Stimulated activated CD4-positive, alpha-beta T cell treated with anti-CD3 and anti-CD28 coated beads, Interleukin-2, amount 100 ng/mL, for 24 hours (primary cell): Measurements from ENCODE around the gene PSTPIP1.

Experiments used
- DNase-seq, 2 donors: peaks; one replicate each; pipeline ENCODE4 v3.0.0-alpha.2; 2020

Gene PSTPIP1

GRCh38 chr15:77020348-77021087, 25.6 kb downstream of the PSTPIP1 start:
- no peak for DNase-seq

DNA sequence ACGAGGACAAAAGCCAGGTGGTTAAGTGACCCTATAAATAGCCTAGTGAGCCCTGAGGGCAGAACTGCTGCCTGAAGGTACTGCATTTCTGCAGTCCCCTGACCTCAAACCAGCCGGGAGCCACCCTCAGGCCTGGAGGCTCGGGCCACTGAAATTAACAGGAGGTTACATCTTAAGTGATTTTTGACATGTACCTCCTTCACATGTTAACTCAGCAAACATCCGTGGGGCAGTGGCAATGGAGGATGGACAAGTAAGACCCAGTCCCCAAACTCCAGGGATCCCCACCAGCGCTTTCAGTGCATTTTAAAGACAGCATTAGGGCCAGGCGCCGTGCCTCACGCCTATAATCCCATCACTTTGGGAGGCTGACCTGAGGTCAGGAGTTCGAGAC, 26.2 kb downstream of the PSTPIP1 start:
- DNase-seq, result no peak

GRCh38 chr15:77021803-77022381, 27.0 kb downstream of the PSTPIP1 start:
- peak in 1 of 2 donors; percentile 50 for DNase-seq

- DNase-seq, result peak in 1 of 2 donors; percentile 1
These were observed 28.0 kb downstream of the PSTPIP1 start for GRCh38 chr15:77022646-77023575.

DNA sequence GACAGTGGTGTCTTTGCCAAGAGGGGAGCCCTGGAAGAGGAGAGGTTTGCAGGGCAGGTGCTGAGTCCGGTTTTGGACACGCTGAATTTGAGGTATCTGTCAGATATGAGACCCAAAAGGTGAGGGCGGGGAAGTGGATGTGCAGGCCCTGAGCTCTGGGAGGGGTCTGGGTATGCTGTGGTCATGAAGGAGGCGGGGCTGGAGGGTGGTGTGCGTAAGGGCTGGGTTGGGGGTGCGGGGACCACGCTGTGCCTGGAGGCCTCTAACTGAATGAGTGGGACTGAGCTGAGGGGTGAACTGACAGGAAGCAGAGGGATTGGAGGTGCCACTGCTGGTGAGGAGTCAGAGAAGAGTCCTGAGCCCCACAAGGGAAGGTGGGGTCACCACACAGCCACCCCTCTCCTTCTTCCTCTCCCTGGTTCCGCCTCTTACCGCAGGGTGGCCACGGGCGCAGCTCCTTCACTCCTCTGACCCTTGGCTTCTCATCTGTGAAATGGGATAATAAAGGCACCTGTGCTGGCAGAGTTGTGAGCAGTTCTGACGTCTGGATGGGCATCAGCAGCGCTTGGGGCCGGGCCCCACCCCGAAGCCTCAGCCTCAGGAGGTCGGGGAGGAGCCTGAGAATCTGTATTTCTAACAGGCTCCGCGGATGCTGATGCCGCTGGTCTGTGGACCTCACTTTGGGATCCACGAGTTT, 28.8 kb downstream of the PSTPIP1 start:
- DNase-seq, result peak in 1 of 2 donors; percentile 3

DNA sequence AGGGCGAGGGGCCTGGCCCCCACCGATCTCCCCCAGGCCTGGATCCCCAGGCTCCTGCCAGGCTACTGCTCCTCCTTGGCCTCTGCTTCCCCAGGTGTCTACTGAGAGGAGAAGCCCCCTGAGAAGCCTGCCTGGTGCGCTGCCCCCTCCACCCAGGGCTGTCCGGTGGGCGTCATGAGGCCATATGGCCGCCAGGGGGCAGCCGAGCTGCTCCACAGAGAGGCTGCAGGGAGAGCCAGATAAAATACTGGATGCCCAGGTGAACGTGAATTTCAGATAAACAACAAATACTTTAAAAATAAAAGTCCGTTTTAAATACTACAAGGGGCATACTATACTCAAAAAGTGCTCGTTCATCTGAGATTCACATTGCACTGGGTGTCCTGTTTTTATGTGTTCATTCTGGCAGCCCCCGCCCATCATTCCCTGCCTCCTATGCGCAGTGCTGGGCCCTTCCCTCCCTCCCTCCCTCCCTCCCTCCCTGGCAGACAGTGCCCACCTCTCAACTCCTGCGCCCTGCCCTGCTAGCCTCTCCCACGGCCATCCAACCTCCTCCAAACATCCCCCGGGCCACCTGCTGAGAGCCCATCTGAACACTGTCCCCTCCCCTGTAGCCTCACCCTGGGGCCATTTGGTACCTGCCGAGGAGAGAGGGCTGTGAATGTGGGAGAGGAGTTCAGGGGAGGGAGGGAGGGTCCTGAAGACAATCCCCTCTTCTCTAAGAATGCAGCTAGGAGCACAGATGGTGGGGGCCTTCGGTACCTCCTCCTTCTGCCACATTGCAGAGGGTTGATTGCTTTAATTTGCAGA, 29.6 kb downstream of the PSTPIP1 start:
- peak; percentile 80 to 81 for DNase-seq

- DNase-seq, result peak; percentile 0 to 14
These were observed 30.4 kb downstream of the PSTPIP1 start for GRCh38 chr15:77025083-77025901.

DNA sequence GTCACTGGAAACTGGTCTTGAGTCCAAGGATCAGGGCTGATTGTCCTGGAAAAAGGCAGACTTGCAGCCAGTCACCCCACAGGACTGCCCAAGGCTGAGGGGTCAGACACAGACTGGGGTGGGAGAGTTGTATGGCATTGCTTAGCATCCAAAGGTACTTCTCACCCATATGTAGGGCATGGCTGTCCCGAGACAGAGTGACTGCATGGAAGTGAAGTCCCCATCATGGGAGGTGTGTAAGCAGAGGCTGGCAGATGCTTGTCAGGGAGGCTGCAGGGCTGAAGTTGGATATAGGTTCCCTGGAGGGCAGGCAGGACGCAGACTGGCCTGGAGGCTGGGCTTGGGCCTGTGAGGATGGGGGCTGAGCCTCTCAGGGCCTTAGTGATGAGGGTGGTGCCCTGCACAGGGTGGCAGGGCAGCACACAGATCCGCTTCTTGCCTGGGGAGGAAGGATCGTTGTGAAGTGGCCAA, 31.1 kb downstream of the PSTPIP1 start:
- peak in 1 of 2 donors; percentile 13 for DNase-seq

GRCh38 chr15:77026501-77027110, 31.7 kb downstream of the PSTPIP1 start:
- DNase-seq, result peak in 1 of 2 donors; percentile 13

- peak in 1 of 2 donors; percentile 15 for DNase-seq
These were observed 32.3 kb downstream of the PSTPIP1 start for GRCh38 chr15:77027111-77027696.

GRCh38 chr15:77027697-77028450, 32.9 kb downstream of the PSTPIP1 start:
- DNase-seq, result peak; percentile 1 to 5

GRCh38 chr15:77028451-77029165, 33.7 kb downstream of the PSTPIP1 start:
- peak; percentile 1 to 13 for DNase-seq

- peak; percentile 0 to 11 for DNase-seq
These were observed 34.5 kb downstream of the PSTPIP1 start for GRCh38 chr15:77029166-77030047.

GRCh38 chr15:77030048-77030927, 35.4 kb downstream of the PSTPIP1 start:
- DNase-seq, result peak in 1 of 2 donors; percentile 6

DNA sequence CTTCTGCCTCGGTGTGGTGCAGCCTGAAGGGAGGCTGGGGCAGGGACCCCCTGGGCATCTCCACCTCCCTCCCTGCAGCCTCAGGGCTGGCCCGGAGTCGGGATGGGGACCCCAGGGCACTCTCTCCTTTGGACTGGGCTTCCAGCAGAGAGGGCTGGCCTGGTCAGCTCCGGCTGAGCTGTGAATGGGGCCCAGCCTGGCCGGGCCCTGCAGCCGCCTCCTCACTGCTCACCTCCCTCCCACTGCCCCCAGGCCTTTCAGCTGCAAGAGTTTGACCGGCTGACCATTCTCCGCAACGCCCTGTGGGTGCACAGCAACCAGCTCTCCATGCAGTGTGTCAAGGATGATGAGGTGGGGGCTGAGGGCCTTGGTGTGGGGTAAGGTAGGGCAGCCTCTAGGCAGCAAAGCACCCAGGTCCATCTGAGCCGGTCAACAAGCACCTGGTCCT, 36.0 kb downstream of the PSTPIP1 start:
- peak in 1 of 2 donors; percentile 11 for DNase-seq

GRCh38 chr15:77031376-77032050, 36.6 kb downstream of the PSTPIP1 start:
- DNase-seq, result peak; percentile 16
